Tibial nerve (tissue), 4 donors: Measurements from ENCODE around the gene PLEKHM1.
"Not testable (repeated sequence)": the region's sequence is repeated elsewhere in the genome, so short reads cannot be mapped to it uniquely, and the experiment has no call there.

Source experiments
- EP300 ChIP-seq, 2 donors: sonication (generic); formaldehyde crosslinking; IDR thresholded peaks; one replicate each; pipeline ENCODE4 v1.6.1; 2017; ENCODE audit warnings: antibody characterized with exemption in 2 of 2, mild to moderate bottlenecking in 1 of 2
- POLR2A ChIP-seq, 2 donors: fragments of 450-650 bp; IDR thresholded peaks; one replicate each; pipeline ENCODE4 v1.6.1; 2017; ENCODE audit warnings: antibody characterized with exemption in 2 of 2, mild to moderate bottlenecking in 2 of 2, moderate library complexity in 2 of 2
- TF ChIP-seq, protein P1 (sequence below), 5 experiments: fragments of 200-600 bp in 3 of 5; fragments of 450-650 bp in 2 of 5; sonication (generic) in 3 of 5; IDR thresholded peaks; one replicate each; pipeline ENCODE4 v1.5.1; 2016 to 2019; ENCODE audit warnings: antibody characterized with exemption in 5 of 5, mild to moderate bottlenecking in 3 of 5, moderate library complexity in 2 of 5

DNA sequence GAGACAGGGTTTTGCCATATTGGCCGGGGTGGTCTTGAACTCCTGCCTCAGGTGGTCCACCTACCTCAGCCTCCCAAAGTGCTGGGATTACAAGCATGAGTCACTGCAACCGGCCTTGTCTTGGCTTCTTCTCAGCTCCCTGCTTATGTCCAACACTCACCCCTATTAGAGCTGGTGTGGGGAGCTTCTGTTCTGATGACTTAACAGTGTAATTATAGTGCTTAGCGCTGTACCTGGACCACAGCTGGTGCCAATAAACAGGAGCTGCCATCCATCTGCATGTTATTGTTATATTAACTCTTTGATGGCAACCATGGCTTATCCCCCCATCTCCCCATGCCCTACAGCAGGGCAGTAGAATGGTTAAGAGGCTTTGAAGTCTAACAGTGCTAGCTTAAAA lies 15.6 kb upstream of the PLEKHM1 start:
- TF ChIP-seq, protein P1, sequence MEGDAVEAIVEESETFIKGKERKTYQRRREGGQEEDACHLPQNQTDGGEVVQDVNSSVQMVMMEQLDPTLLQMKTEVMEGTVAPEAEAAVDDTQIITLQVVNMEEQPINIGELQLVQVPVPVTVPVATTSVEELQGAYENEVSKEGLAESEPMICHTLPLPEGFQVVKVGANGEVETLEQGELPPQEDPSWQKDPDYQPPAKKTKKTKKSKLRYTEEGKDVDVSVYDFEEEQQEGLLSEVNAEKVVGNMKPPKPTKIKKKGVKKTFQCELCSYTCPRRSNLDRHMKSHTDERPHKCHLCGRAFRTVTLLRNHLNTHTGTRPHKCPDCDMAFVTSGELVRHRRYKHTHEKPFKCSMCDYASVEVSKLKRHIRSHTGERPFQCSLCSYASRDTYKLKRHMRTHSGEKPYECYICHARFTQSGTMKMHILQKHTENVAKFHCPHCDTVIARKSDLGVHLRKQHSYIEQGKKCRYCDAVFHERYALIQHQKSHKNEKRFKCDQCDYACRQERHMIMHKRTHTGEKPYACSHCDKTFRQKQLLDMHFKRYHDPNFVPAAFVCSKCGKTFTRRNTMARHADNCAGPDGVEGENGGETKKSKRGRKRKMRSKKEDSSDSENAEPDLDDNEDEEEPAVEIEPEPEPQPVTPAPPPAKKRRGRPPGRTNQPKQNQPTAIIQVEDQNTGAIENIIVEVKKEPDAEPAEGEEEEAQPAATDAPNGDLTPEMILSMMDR (IDR thresholded peaks at IDR 0.05) = not testable (repeated sequence)
- TF ChIP-seq EP300, POLR2A (IDR thresholded peaks at IDR 0.05): not testable (repeated sequence)
